CD4-positive, CD25-positive, alpha-beta regulatory T cell (primary cell): ENCODE results near the gene WDR74. TPM values are rescaled to one million over a fixed set of nuclear protein-coding genes. Genes with fewer than 3 reads are reported as not detected.

Experiments used
- ATAC-seq, 2 donors: fragments of 150-1000 bp; cut with Tn5 transposase; one replicate each; pipeline ENCODE4 v1.10.0; 2021; ENCODE audit warnings: low read depth in 2 of 2, moderate number of reproducible peaks in 2 of 2, moderate library complexity in 1 of 2
- DNase-seq, 3 donors: peaks; one replicate each; pipeline versions ENCODE4 v3.0.0 to v3.0.0-alpha.2; 2012 to 2022; ENCODE audit warnings: mixed read lengths in 1 of 3
- H3K27ac ChIP-seq: one replicate; pipeline ENCODE4 v1.7.0; 2013; ENCODE audit warnings: mild to moderate bottlenecking, low read length; ENCODE audit not compliant: insufficient read depth, poor library complexity, severe bottlenecking
- H3K27me3 ChIP-seq: one replicate; pipeline ENCODE4 v1.7.0; 2013; ENCODE audit warnings: low read length; ENCODE audit not compliant: control insufficient read depth, insufficient read depth
- H3K36me3 ChIP-seq: one replicate; pipeline ENCODE4 v1.7.0; 2013; ENCODE audit warnings: mild to moderate bottlenecking, low read length, moderate library complexity; ENCODE audit not compliant: control insufficient read depth, insufficient read depth
- H3K4me1 ChIP-seq: 2 replicates; pipeline ENCODE4 v1.7.0; 2013; ENCODE audit warnings: mild to moderate bottlenecking, low read length; ENCODE audit not compliant: insufficient read depth, control insufficient read depth, poor library complexity, severe bottlenecking
- H3K4me3 ChIP-seq: one replicate; pipeline ENCODE4 v1.7.0; 2013; ENCODE audit warnings: low read depth, mild to moderate bottlenecking, low read length, moderate library complexity
- H3K9me3 ChIP-seq, 2 experiments: 1 replicate in 1 of 2; 2 replicates in 1 of 2; pipeline ENCODE4 v1.7.0; 2013; ENCODE audit warnings: low read length in 2 of 2, mild to moderate bottlenecking in 1 of 2, moderate library complexity in 1 of 2; ENCODE audit not compliant: control insufficient read depth in 2 of 2
- H3K27ac Mint-ChIP-seq, 3 donors: one replicate each; pipeline ENCODE4 v1.8.0; 2020 to 2022; ENCODE audit warnings: mild to moderate bottlenecking in 3 of 3, mixed read lengths in 3 of 3, moderate library complexity in 2 of 3
- H3K27me3 Mint-ChIP-seq: one replicate; pipeline ENCODE4 v1.8.0; 2022; ENCODE audit warnings: mild to moderate bottlenecking, mixed read lengths
- H3K36me3 Mint-ChIP-seq: one replicate; pipeline ENCODE4 v1.8.0; 2020; ENCODE audit warnings: mixed read lengths
- H3K4me1 Mint-ChIP-seq, 4 donors: one replicate each; pipeline ENCODE4 v1.8.0; 2020 to 2022; ENCODE audit warnings: mixed read lengths in 4 of 4, mild to moderate bottlenecking in 1 of 4
- H3K4me3 Mint-ChIP-seq, 4 donors: one replicate each; pipeline ENCODE4 v1.8.0; 2020 to 2022; ENCODE audit warnings: mild to moderate bottlenecking in 4 of 4, mixed read lengths in 4 of 4, moderate library complexity in 3 of 4
- H3K9me3 Mint-ChIP-seq, 7 donors: one replicate each; pipeline ENCODE4 v1.8.0; 2020 to 2022; ENCODE audit warnings: mixed read lengths in 7 of 7, mild to moderate bottlenecking in 3 of 7, moderate library complexity in 2 of 7
- polyA plus RNA-seq, 4 donors: library from polyadenylated mRNA; unstranded; fragments of 300-500 nt; fragmentation: Illumina TruSeq; gene quantifications; one replicate each; pipeline ENCODE4 v1.2.3, GENCODE V29; 2021
- total RNA-seq: library from RNA; stranded (reverse); gene quantifications from one replicate; pipeline ENCODE4 v1.2.3, GENCODE V29; 2022

Gene WDR74
- total and polyA plus RNA-seq, 5 donors from 2014 or later = 41.6 to 201 (median 49.9) TPM

- peaks cover 11 to 61% (median 43%) of the 10 kb centered on the region in 4 donors for H3K4me1 Mint-ChIP-seq
- DNase-seq (peak; percentile 90 to 96 (median 93)), ATAC-seq (peak; percentile 74 to 77)
- Histone ChIP-seq H3K27ac (peak overlapping the region; percentile 98), H3K27me3 (no peaks in the 10 kb centered on the region), H3K36me3 (peaks cover 42% of the 10 kb centered on the region), H3K4me3 (peak overlapping the region; percentile 96), H3K4me1 (peaks cover 42% of the 10 kb centered on the region), H3K9me3 (no peaks in the 10 kb centered on the region)
- H3K27me3 Mint-ChIP-seq = peaks cover 8% of the 10 kb centered on the region
- peak overlapping the region; percentile 97 to 100 (median 100) for H3K4me3 Mint-ChIP-seq
- no peaks in the 10 kb centered on the region for H3K9me3 Mint-ChIP-seq
- H3K36me3 Mint-ChIP-seq = peaks cover 37% of the 10 kb centered on the region
- H3K27ac Mint-ChIP-seq = peak overlapping the region; percentile 99 to 100 (median 100)
These were observed 42.4 kb upstream of the WDR74 start for GRCh38 chr11:62881579-62882430.

DNA sequence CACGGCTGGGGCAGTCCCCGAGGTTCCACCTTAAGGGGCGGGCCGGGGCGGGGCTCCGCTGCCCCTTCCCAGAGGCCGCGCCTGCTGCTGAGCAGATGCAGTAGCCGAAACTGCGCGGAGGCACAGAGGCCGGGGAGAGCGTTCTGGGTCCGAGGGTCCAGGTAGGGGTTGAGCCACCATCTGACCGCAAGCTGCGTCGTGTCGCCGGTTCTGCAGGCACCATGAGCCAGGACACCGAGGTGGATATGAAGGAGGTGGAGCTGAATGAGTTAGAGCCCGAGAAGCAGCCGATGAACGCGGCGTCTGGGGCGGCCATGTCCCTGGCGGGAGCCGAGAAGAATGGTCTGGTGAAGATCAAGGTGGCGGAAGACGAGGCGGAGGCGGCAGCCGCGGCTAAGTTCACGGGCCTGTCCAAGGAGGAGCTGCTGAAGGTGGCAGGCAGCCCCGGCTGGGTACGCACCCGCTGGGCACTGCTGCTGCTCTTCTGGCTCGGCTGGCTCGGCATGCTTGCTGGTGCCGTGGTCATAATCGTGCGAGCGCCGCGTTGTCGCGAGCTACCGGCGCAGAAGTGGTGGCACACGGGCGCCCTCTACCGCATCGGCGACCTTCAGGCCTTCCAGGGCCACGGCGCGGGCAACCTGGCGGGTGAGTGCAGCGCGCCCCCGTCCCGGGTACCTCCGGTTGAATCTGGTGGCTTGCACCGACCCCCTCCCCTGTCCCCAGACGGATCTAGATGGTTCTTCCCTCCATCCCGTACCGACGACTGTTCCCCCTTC, 41.6 kb upstream of the WDR74 start, which contains the start of gene SLC3A2:
TSS of gene SLC3A2 (plus strand) at position 94 of the 776 bp plus-strand sequence. CDS start at position 222, 128 bp downstream.
- Histone ChIP-seq H3K36me3 (peaks cover 34% of the 10 kb centered on the region), H3K27ac (peak within 1 kb of the TSS; percentile 98), H3K9me3 (no peaks in the 10 kb centered on the region), H3K4me1 (peaks cover 42% of the 10 kb centered on the region), H3K4me3 (peak within 1 kb of the TSS; percentile 96), H3K27me3 (no peaks in the 10 kb centered on the region)
- H3K27me3 Mint-ChIP-seq = peaks cover 8% of the 10 kb centered on the region
- peak within 1 kb of the TSS; percentile 99 to 100 (median 100) for H3K27ac Mint-ChIP-seq
- H3K9me3 Mint-ChIP-seq = no peaks in the 10 kb centered on the region
- peaks cover 11 to 67% (median 42%) of the 10 kb centered on the region in 4 donors for H3K4me1 Mint-ChIP-seq
- peak; percentile 79 to 80 for ATAC-seq
- H3K36me3 Mint-ChIP-seq = peaks cover 36% of the 10 kb centered on the region
- peak within 1 kb of the TSS; percentile 97 to 100 (median 100) for H3K4me3 Mint-ChIP-seq
- peak; percentile 81 to 94 (median 90) for DNase-seq

GRCh38 chr11:62880231-62880802, 40.9 kb upstream of the WDR74 start:
- no peak for ATAC-seq
- Histone ChIP-seq H3K9me3 (no peaks in the 10 kb centered on the region), H3K4me3 (peak overlapping the region; percentile 81), H3K27me3 (no peaks in the 10 kb centered on the region), H3K4me1 (peaks cover 42% of the 10 kb centered on the region), H3K27ac (peak overlapping the region; percentile 98), H3K36me3 (peaks cover 27% of the 10 kb centered on the region)
- H3K4me1 Mint-ChIP-seq = peaks cover 11 to 64% (median 40%) of the 10 kb centered on the region in 4 donors
- DNase-seq = no peak
- H3K27me3 Mint-ChIP-seq = peaks cover 8% of the 10 kb centered on the region
- peak overlapping the region; percentile 99 to 100 (median 100) for H3K27ac Mint-ChIP-seq
- H3K4me3 Mint-ChIP-seq = peak overlapping the region; percentile 97 to 100 (median 100)
- no peaks in the 10 kb centered on the region for H3K9me3 Mint-ChIP-seq
- peaks cover 32% of the 10 kb centered on the region for H3K36me3 Mint-ChIP-seq

GRCh38 chr11:62879235-62879978, 40.0 kb upstream of the WDR74 start:
- Mint-ChIP-seq H3K4me1 (peaks cover 11 to 60% (median 36%) of the 10 kb centered on the region in 4 donors), H3K4me3 (peak overlapping the region; percentile 97 to 100 (median 100)), H3K27me3 (peaks cover 8% of the 10 kb centered on the region), H3K9me3 (no peaks in the 10 kb centered on the region), H3K36me3 (peaks cover 27% of the 10 kb centered on the region), H3K27ac (peak overlapping the region in 2 of 3 donors; percentile 99 to 100)
- Histone ChIP-seq H3K27me3 (no peaks in the 10 kb centered on the region), H3K4me3 (no peak overlapping the region), H3K36me3 (peaks cover 18% of the 10 kb centered on the region), H3K27ac (peak overlapping the region; percentile 98), H3K4me1 (peaks cover 42% of the 10 kb centered on the region), H3K9me3 (no peaks in the 10 kb centered on the region)
- ATAC-seq (no peak), DNase-seq (no peak)

DNA sequence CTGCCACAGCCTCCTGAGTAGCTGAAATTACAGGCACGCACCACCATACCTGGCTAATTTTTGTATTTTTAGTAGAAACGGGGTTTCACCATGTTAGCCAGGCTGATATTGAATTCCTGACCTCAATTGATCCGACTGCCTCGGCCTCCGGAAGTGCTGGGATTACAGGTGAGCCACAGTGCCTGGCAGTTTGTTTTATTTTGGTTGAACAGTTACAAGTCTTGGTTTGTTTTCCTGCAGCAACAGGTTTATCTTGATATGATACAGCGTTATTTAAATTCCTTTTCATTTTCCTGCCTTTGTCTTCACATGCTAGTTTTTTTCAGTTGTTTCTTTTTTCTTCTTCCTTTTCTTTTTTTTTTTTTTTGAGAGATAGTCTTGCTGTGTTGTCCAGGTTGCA, 37.3 kb upstream of the WDR74 start:
- Mint-ChIP-seq H3K27me3 (peaks cover 8% of the 10 kb centered on the region), H3K4me3 (no peak overlapping the region), H3K36me3 (peaks cover 2% of the 10 kb centered on the region), H3K4me1 (peaks cover 0 to 33% (median 15%) of the 10 kb centered on the region in 4 donors), H3K27ac (no peak overlapping the region), H3K9me3 (no peaks in the 10 kb centered on the region)
- Histone ChIP-seq H3K36me3 (no peaks in the 10 kb centered on the region), H3K4me1 (peaks cover 16% of the 10 kb centered on the region), H3K4me3 (no peak overlapping the region), H3K27me3 (no peaks in the 10 kb centered on the region), H3K27ac (no peak overlapping the region), H3K9me3 (no peaks in the 10 kb centered on the region)
- ATAC-seq (no peak), DNase-seq (no peak)

GRCh38 chr11:62875698-62876478, 36.5 kb upstream of the WDR74 start:
- Mint-ChIP-seq H3K9me3 (no peaks in the 10 kb centered on the region), H3K4me3 (peak overlapping the region in 1 of 4 donors; percentile 50), H3K4me1 (peaks cover 0 to 26% (median 13%) of the 10 kb centered on the region in 4 donors), H3K27me3 (peaks cover 7% of the 10 kb centered on the region), H3K27ac (no peak overlapping the region), H3K36me3 (no peaks in the 10 kb centered on the region)
- H3K27me3 ChIP-seq = no peaks in the 10 kb centered on the region
- H3K9me3 ChIP-seq = no peaks in the 10 kb centered on the region
- no peak for DNase-seq
- no peak for ATAC-seq
- no peaks in the 10 kb centered on the region for H3K36me3 ChIP-seq
- no peak overlapping the region for H3K27ac ChIP-seq
- no peak overlapping the region for H3K4me3 ChIP-seq
- peaks cover 14% of the 10 kb centered on the region for H3K4me1 ChIP-seq
